SHP77 (cell line): Measurements from ENCODE around the gene ATP6V0B.

Experiments
- DNase-seq, 2 experiments: peaks; one replicate each; lab custom pipeline; 2025; lab: John Stamatoyannopoulos, UW

ATP6V0B gene

DNA sequence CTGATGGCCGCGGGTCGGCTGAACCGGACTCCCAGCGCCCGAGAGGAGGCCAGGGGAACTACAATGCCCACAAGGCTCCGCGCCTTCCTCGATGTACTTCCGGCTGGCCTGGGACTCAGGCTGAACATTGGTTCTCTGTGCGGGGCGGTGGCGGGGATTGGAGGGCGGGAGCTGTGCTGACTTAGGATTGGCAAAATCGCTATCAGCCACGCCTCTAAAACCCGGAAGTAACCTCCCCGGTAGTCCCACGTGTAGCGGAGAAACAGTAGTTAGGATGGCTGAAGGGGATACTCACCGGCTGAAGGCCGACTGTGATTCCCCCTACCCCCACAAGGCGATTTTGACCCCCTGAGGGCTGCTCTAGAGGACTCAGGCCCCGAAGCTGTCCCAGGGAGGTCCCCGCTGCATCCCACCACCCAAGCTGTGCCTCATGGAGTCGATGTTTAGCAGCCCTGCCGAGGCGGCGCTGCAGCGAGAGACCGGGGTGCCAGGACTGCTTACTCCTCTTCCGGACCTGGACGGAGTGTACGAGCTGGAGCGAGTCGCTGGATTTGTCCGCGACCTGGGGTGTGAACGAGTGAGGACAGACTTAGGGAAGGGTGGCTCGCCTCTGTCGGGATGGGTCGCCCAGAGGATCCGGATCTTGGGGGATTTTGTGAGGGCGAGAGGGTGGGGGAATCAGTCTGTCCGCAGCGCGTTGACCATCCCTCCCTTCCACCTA lies 4.9 kb upstream of the ATP6V0B start, which contains the start of gene DPH2:
Gene DPH2 (plus strand): TSS at position 265 of the 721 bp plus-strand sequence. CDS start 166 bp downstream, at position 431.
- DNase-seq = peak; percentile 96 to 98

DNA sequence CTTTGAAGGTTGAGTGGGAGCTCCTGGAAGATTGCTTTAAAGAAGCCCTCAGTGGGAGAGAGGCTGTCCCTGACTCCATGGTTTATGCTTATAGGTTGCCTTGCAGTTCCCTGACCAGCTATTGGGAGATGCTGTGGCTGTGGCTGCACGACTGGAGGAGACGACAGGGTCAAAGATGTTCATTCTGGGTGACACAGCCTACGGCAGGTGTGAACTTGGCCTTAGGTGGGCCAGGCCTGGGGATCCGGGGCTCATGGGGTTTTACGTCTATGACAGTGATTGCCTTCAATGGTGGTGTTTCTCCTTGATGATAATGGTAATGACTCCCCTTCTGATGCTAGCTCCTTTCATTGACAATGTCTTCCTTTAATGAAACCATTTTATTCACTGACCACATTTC lies 4.3 kb upstream of the ATP6V0B start:
- DNase-seq = no peak

GRCh38 chr1:43970911-43971310 lies 3.8 kb upstream of the ATP6V0B start:
- no peak for DNase-seq

DNA sequence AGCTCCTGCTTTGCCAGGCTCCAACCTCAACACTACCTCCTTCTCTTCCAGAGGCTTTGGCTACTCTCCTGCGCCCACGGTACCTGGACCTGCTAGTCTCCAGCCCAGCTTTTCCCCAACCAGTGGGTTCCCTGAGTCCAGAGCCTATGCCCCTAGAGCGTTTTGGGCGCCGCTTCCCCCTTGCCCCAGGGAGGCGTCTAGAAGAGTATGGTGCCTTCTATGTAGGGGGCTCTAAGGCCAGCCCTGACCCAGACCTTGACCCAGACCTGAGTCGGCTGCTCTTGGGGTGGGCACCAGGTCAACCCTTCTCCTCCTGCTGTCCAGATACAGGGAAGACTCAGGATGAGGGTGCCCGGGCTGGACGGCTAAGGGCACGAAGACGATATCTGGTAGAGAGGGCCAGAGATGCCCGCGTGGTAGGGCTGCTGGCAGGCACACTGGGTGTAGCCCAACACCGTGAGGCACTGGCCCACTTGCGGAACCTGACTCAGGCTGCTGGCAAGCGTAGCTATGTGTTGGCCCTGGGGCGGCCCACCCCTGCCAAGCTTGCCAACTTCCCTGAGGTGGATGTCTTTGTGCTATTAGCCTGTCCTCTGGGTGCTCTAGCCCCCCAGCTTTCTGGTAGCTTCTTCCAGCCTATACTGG lies 3.3 kb upstream of the ATP6V0B start:
- no peak for DNase-seq

GRCh38 chr1:43973981-43974442 lies 748 bp upstream of the ATP6V0B start:
- no peak for DNase-seq

GRCh38 chr1:43975249-43975961 lies 645 bp downstream of the ATP6V0B start:
- no peak for DNase-seq

DNA sequence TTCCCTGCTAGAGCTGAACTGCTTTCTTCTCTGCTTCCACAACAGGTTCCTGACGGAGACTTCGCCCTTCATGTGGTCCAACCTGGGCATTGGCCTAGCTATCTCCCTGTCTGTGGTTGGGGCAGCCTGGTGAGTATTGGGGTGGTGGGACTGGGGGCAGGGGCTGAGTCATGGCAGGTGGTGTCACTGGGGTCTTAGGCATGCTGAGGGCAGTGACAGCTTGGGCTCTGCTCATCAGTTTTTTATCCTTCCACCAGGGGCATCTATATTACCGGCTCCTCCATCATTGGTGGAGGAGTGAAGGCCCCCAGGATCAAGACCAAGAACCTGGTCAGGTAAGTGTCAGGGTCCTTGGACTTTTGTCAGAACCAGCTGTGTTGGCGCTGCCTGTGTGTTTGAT lies 1.3 kb downstream of the ATP6V0B start:
- no peak for DNase-seq

DNA sequence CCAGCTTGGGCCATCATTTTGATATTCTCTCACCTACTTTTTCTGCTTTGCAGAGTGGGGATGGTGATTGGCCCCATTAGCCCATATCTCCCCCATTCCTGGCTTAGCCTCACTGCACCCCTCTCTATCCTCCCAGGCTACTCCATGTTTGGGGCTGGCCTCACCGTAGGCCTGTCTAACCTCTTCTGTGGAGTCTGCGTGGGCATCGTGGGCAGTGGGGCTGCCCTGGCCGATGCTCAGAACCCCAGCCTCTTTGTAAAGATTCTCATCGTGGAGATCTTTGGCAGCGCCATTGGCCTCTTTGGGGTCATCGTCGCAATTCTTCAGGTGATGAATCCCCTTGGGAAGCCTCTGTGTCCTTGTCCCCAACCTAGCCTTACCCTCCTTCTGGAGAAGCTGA lies 2.1 kb downstream of the ATP6V0B start:
- DNase-seq = no peak

DNA sequence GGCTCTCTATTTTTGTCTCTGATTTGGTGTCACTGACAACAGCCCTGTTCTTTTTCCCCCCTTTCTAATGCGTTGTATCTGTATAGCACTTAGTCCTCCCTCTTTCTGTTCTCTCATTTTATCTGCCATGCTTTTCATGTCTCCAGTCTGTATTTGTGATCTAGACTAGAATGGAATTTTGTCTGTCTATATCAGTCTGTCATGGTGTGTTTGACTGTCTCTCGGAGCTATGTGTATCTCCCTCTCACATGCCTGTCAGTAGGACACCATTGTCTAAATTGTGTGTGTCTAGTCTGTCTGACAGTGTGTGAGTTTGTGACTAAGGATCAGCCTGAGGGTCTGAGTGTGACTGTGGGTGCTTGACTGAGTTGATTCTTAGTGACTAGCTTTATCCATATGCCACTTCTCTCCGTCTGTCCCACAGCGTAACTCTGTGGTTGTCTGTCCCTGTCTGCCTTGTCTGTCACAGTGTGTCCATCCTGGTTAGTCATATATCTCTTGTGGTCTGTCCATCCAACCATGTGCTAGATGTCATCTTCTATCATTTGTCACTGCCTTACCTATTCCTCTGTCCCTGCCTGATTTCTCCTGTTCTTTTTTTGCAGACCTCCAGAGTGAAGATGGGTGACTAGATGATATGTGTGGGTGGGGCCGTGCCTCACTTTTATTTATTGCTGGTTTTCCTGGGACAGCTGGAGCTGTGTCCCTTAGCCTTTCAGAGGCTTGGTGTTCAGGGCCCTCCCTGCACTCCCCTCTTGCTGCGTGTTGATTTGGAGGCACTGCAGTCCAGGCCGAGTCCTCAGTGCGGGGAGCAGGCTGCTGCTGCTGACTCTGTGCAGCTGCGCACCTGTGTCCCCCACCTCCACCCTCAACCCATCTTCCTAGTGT lies 2.9 kb downstream of the ATP6V0B start:
- no peak for DNase-seq

DNA sequence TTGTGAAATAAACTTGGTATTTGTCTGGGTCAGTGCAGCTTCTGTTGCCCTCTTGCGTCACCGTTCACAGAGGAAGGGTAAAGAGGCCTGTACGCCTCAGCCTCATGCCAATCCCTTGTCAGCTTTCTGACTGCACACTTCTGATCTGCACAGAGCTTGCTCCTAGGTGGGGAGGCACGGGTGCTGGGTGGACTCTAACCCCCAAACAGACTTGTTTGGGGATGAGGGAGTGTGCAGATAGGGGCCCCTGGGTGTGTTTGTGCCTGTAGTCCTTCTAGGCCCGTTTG lies 3.4 kb downstream of the ATP6V0B start:
- DNase-seq = no peak

DNA sequence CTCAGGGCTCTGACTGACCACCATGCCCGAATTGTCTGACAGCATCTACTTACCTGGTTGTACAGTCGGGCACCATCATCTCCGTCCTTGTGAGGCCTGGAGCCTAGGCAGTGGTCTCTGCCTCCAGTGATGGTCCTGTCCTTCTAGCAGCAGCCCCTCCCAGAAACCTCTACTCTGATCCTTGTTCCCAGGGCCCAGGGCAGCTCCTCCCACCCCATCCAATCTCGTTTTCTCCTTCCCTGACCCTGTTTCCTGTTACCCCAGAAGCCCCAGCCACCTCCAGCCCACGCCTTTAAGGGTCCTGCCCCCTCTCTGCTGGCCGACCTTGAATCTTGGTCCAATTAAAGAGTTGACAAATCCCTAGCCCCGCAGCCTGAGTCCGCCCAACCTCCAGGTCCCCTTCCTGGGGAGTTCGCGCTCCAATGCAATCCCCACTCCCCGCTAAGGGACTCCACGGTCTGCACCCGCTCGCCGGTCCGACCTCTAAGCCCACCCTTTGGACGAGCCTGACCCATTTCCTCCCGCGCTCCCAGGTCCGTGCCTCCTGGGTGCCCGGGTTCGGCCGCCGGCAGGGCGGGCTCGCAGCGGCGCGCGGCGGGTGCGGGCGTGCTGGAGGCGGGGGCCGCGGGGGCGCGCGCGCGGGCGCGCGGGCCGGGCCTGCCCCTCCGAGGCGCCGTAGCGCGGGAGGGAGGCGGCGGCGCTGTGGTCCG lies 3.9 kb downstream of the ATP6V0B start, which contains the start of gene B4GALT2:
Gene B4GALT2 (plus strand): TSS at position 660 of the 710 bp plus-strand sequence. CDS start 1,951 bp downstream, outside the sequence.
- peak in 1 of 2 experiments; percentile 39 for DNase-seq

- DNase-seq = no peak
Measured at GRCh38 chr1:43979261-43979527, 4.4 kb downstream of the ATP6V0B start.

- no peak for DNase-seq
Measured at GRCh38 chr1:43979528-43980254, 4.9 kb downstream of the ATP6V0B start.

GRCh38 chr1:43980255-43981134 lies 5.7 kb downstream of the ATP6V0B start:
- no peak for DNase-seq

- DNase-seq = peak in 1 of 2 experiments; percentile 11
Measured at GRCh38 chr1:43981135-43981491, 6.4 kb downstream of the ATP6V0B start.

- DNase-seq = no peak
Measured at GRCh38 chr1:43981636-43982035, 6.9 kb downstream of the ATP6V0B start.

- no peak for DNase-seq
Measured at GRCh38 chr1:43982241-43982640, 7.5 kb downstream of the ATP6V0B start.

- DNase-seq = no peak
Measured at GRCh38 chr1:43982808-43983207, 8.0 kb downstream of the ATP6V0B start.

DNA sequence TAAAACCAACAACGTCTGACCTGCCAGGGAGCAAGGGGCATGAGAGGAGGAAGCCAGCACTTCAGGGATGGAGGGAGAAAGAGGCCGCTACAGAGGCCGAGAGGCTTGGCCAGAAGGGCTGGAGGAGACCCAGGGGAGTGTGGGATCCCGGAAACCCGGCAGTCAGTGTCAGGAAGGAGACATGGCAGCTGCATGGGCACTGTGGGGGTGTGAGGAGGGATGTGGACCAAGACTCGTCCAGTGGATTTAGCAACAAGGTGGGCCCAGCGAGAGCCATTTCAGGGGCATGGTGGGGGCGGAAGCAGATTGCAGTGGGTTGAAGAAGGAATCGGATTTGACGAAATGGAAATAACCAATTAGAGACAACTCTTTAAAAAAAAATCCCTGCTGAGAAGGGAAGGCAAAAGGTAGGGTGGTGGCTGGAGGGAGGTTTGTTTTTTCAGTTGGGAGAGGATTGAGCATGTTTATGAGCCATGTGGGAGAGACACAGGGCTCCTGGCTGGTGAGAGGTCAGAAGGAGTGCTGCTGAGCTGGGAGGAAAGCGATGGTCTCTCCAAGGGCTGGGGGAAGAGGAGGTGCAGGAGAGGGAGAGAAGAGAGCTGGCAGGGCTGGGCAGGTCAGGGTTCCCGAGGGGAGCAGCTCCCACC lies 8.6 kb downstream of the ATP6V0B start:
- DNase-seq = no peak
